HepG2 (cell line): Measurements from ENCODE around the gene ADGRV1. TPM values are rescaled to one million over a fixed set of nuclear protein-coding genes. Genes with fewer than 3 reads are reported as not detected.
A peak's percentile ranks its signal among the peaks of the same experiment; 100 is the strongest.

Experiments
- ATAC-seq: fragments of 200-7000 bp; cut with Tn5 transposase; 3 replicates; pipeline ENCODE4 v1.9.1; 2020; ENCODE audit warnings: mild to moderate bottlenecking, moderate library complexity
- BruUV-seq: library from RNA; stranded (reverse); fragments of 400-500 nt; replicated peaks from 2 replicates; lab custom pipeline; 2021; lab: Mats Ljungman, UMichigan
- CTCF ChIA-PET: fragments of 300-600 bp; formaldehyde crosslinking; extraction: SDS; loops from one replicate; lab custom pipeline; 2021; ENCODE audit warnings: low total read pairs, inconsistent platforms, low intra/inter-chr PET ratio; lab: Yijun Ruan, JAX
- POLR2A ChIA-PET: fragments of 350-600 bp; sonication (Branson Sonifier 250); formaldehyde crosslinking; loops from one replicate; lab custom pipeline; 2020; ENCODE audit warnings: antibody characterized with exemption, inconsistent platforms; lab: Yijun Ruan, JAX
- DNase-seq: peaks from one replicate; pipeline ENCODE4 v3.0.0-alpha.2; 2015; ENCODE audit warnings: low spot score
- FAIRE-seq: peaks from 3 replicates; lab custom pipeline; 2011; peaks lifted over from hg19 to GRCh38; lab: Jason Lieb, UNC
- H2AFZ ChIP-seq: one replicate; pipeline ENCODE4 v1.6.1; 2011; ENCODE audit warnings: low read length, inconsistent platforms
- H3K27ac ChIP-seq: fragments of 300-600 bp; 3 replicates; pipeline ENCODE4 v1.8.0; 2011; ENCODE audit warnings: mixed run types, mild to moderate bottlenecking, mixed read lengths, low read length, inconsistent platforms; ENCODE audit not compliant: insufficient read depth; ENCODE audit errors: extremely low read length
- H3K27me3 ChIP-seq, 2 experiments: fragments of 200-600 bp in 1 of 2; 2 replicates in 1 of 2; 3 replicates in 1 of 2; pipeline versions ENCODE4 v1.6.0 to v1.8.0; 2011; ENCODE audit warnings: low read length in 2 of 2, mild to moderate bottlenecking in 2 of 2, moderate library complexity in 2 of 2, inconsistent platforms in 1 of 2; ENCODE audit not compliant: insufficient read depth in 2 of 2, control insufficient read depth in 1 of 2
- H3K36me3 ChIP-seq, 2 experiments: fragments of 200-600 bp in 1 of 2; replicated peaks in 1 of 2; 2 replicates in 1 of 2; 3 replicates in 1 of 2; pipeline versions ENCODE4 v1.5.1 to v1.8.0; 2011; ENCODE audit warnings: low read length in 2 of 2, inconsistent platforms in 1 of 2; ENCODE audit not compliant: insufficient read depth in 2 of 2, control insufficient read depth in 1 of 2
- H3K4me1 ChIP-seq: 2 replicates; pipeline ENCODE4 v1.5.1; 2012; ENCODE audit warnings: low read length, inconsistent platforms; ENCODE audit not compliant: insufficient read depth
- H3K4me2 ChIP-seq: 2 replicates; pipeline ENCODE4 v1.6.0; 2011; ENCODE audit warnings: low read depth, low read length, inconsistent platforms
- H3K4me3 ChIP-seq, 3 experiments: fragments of 200-600 bp in 1 of 3; sonication (generic), shearing (Covaris generic) in 1 of 3; replicated peaks in 1 of 3; 2 replicates each; pipeline ENCODE4 v1.5.1; 2011 to 2016; ENCODE audit warnings: low read length in 3 of 3, inconsistent platforms in 2 of 3, low read depth in 2 of 3, mild to moderate bottlenecking in 2 of 3, control low read depth in 1 of 3, mixed read lengths in 1 of 3; ENCODE audit not compliant: insufficient read depth in 1 of 3
- H3K79me2 ChIP-seq: one replicate; pipeline ENCODE4 v1.6.1; 2011; ENCODE audit warnings: low read length, inconsistent platforms; ENCODE audit not compliant: insufficient read depth
- H3K9ac ChIP-seq: 2 replicates; pipeline ENCODE4 v1.6.0; 2011; ENCODE audit warnings: mild to moderate bottlenecking, low read depth, low read length, inconsistent platforms; ENCODE audit not compliant: insufficient read depth
- H3K9me3 ChIP-seq: 2 replicates; pipeline ENCODE4 v1.5.1; 2012; ENCODE audit warnings: mild to moderate bottlenecking, low read length
- H4K20me1 ChIP-seq: 2 replicates; pipeline ENCODE4 v1.6.0; 2011; ENCODE audit warnings: inconsistent platforms, mild to moderate bottlenecking, low read length, moderate library complexity; ENCODE audit not compliant: insufficient read depth
- EHMT2 ChIP-seq: fragments of 200-600 bp; sonication (generic); IDR thresholded peaks from 2 replicates; pipeline ENCODE4 v1.7.0; 2017; ENCODE audit warnings: antibody characterized with exemption, low read depth, low read length, borderline replicate concordance
- ELF3 ChIP-seq: IDR thresholded peaks from 2 replicates; pipeline ENCODE4 v1.6.1; 2016; ENCODE audit warnings: missing genetic modification reagents, missing compliant biosample characterization
- FOXA1 ChIP-seq, 2 experiments: fragments of 450-650 bp in 1 of 2; sonication (generic) in 1 of 2; formaldehyde crosslinking in 1 of 2; IDR thresholded peaks; 2 replicates each; pipeline versions ENCODE4 v1.4.0 to v1.6.1; 2016 to 2020; ENCODE audit warnings: missing genetic modification reagents in 1 of 2
- FOXP1 ChIP-seq, 2 experiments: fragments of 450-650 bp in 1 of 2; IDR thresholded peaks; 2 replicates each; pipeline ENCODE4 v1.6.1; 2017 to 2018; ENCODE audit warnings: antibody characterized with exemption in 1 of 2
- GATA4 ChIP-seq: sonication (generic); IDR thresholded peaks from 2 replicates; pipeline ENCODE4 v1.6.1; 2016; ENCODE audit warnings: antibody characterized with exemption, low read depth, borderline replicate concordance
- GFI1 ChIP-seq: sonication (generic); formaldehyde crosslinking; IDR thresholded peaks from 2 replicates; pipeline ENCODE4 v1.5.0; 2020; ENCODE audit warnings: missing genetic modification reagents, mild to moderate bottlenecking, borderline replicate concordance
- NCOA2 ChIP-seq: sonication (generic); formaldehyde crosslinking; IDR thresholded peaks from 2 replicates; pipeline ENCODE4 v1.8.0; 2022; ENCODE audit warnings: inconsistent platforms
- NFKB2 ChIP-seq: sonication (generic); formaldehyde crosslinking; IDR thresholded peaks from 2 replicates; pipeline ENCODE4 v1.4.0; 2020; ENCODE audit warnings: missing genetic modification reagents, borderline replicate concordance
- RARA ChIP-seq: IDR thresholded peaks from 2 replicates; pipeline ENCODE4 v1.6.1; 2016; ENCODE audit warnings: missing genetic modification reagents, missing compliant biosample characterization
- RBM39 ChIP-seq: fragments of 200-400 bp; formaldehyde crosslinking; IDR thresholded peaks from one replicate; pipeline ENCODE4 v1.6.1; 2018; ENCODE audit warnings: antibody characterized with exemption, mild to moderate bottlenecking, low read depth, low read length; ENCODE audit not compliant: poor library complexity, severe bottlenecking
- SOX13 ChIP-seq, 3 experiments: fragments of 450-650 bp in 1 of 3; sonication (generic) in 1 of 3; formaldehyde crosslinking in 1 of 3; IDR thresholded peaks in 2 of 3; conservative IDR thresholded peaks in 1 of 3; 2 replicates each; pipeline versions ENCODE4 v1.5.0 to v1.6.1; 2016 to 2020; ENCODE audit warnings: antibody characterized with exemption in 1 of 3, mild to moderate bottlenecking in 1 of 3, missing compliant biosample characterization in 1 of 3, missing genetic modification reagents in 1 of 3, moderate library complexity in 1 of 3
- ZNF788 ChIP-seq: sonication (generic); formaldehyde crosslinking; IDR thresholded peaks from 2 replicates; pipeline ENCODE4 v1.5.0; 2020; ENCODE audit warnings: mild to moderate bottlenecking, missing genetic modification reagents, borderline replicate concordance
- WGBS: methylation state at CpG from one replicate; pipeline ENCODE4 v1.1.6; 2017; ENCODE audit warnings: low lambda C conversion rate; 5-methylcytosine and 5-hydroxymethylcytosine counted together
- in situ Hi-C: cut with HindIII; loops from 2 replicates; pipeline ENCODE4 v1.10.0; 2017; ENCODE audit warnings: low pct_unique_long_range_greater_than_20kb; ENCODE audit not compliant: extremely low pct_ligation_motif_present
- intact Hi-C: fragments of 100-400 bp; cut with micrococcal nuclease; formaldehyde crosslinking; loops from one replicate; pipeline ENCODE4 v1.10.0; 2022; ENCODE audit not compliant: unreplicated experiment
- polyA plus RNA-seq, 8 experiments: library from polyadenylated mRNA; depleted of rRNA in 3 of 8; stranded (reverse) in 7 of 8; unstranded in 1 of 8; fragments of >200 nt; fragmentation: Illumina TruSeq in 4 of 8; extraction: Trizol in 4 of 8; gene quantifications; 2 replicates each; pipeline versions ENCODE4 v1.2.1 to v1.2.3, GENCODE V29; 2011 to 2016; ENCODE audit warnings: low read depth in 4 of 8, missing spikeins in 1 of 8, mixed read lengths in 1 of 8; ENCODE audit not compliant: insufficient read depth in 1 of 8
- total RNA-seq, 5 experiments: library from RNA; depleted of rRNA; stranded (reverse); fragments of >200 nt; fragmentation: Illumina TruSeq; extraction: Trizol; gene quantifications; 2 replicates each; pipeline ENCODE4 v1.2.3, GENCODE V29; 2016; ENCODE audit warnings: low read depth in 1 of 5
- TF ChIP-seq, protein P1 (sequence below): IDR thresholded peaks from 2 replicates; pipeline ENCODE4 v1.6.1; 2012; ENCODE audit warnings: low read depth, low read length, improper control_type of control experiment
- TF ChIP-seq, protein P2 (sequence below): sonication (generic); formaldehyde crosslinking; IDR thresholded peaks from 2 replicates; pipeline ENCODE4 v1.8.0; 2022; ENCODE audit warnings: missing genetic modification reagents, mild to moderate bottlenecking, inconsistent platforms, borderline replicate concordance
- TF ChIP-seq, protein P3 (sequence below): sonication (generic); formaldehyde crosslinking; conservative IDR thresholded peaks from 2 replicates; pipeline ENCODE4 v1.4.0; 2020; ENCODE audit warnings: mild to moderate bottlenecking, missing genetic modification reagents, moderate library complexity

The ADGRV1 gene
- total and polyA plus RNA-seq, 2 of the 13 experiments (the other 11 are each of a cell fraction or from before 2014, with no cell fraction given) = 1.7 to 3.9 TPM

DNA sequence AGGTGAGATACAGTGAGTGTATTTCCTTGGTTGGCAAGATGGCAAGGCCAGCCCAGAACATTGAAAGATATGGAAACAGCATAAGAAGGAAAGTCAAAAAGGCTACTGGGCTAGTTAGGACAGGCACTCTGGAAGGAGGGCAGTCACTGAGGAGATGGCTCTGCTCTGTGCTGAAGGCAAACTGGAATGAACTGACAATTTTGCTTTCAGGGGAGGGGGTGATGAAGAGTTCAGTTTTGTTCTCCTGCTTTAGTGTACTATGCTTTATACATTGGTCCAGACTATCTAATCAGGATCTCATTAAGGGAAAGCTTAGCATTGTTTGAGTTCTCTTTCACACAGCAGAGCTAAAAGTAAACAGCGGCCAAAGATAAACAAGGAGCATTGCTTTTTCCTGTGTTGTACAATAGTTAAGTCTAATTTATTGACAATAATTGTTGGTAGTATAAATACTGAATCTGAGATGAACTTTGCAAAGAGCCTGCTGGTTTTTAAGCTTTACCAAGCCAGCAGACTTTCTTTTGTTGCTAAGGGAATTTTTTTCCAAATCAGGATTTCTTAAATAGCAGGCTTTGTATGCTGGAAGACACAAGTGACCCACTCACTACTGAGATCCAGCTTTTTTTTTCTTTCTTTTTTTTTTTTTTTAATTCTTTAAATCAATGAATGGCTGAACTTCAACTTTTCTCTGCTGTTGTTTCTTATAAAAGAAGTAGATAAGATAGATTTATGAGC lies 469.0 kb downstream of the ADGRV1 start:
- Histone ChIP-seq H3K27ac (peak overlapping the region; percentile 31), H3K4me3 (no peak overlapping the region; a peak in 2 of 6 replicates), H3K4me2 (peak overlapping the region; percentile 63), H3K36me3 (no peaks in the 10 kb centered on the region), H3K79me2 (no peaks in the 10 kb centered on the region), H2AFZ (no peak overlapping the region), H4K20me1 (no peaks in the 10 kb centered on the region), H3K27me3 (no peaks in the 10 kb centered on the region), H3K9me3 (no peaks in the 10 kb centered on the region), H3K4me1 (peaks cover 50% of the 10 kb centered on the region), H3K9ac (no peak overlapping the region)
- DNase-seq (peak; percentile 23), ATAC-seq (peak; percentile 77), FAIRE-seq (peak; percentile 58)
- intact Hi-C loops (loop anchor here (2.0 to 5.0 kb wide), 2 partner anchors 15 to 285 kb away; no protein-coding TSS in a partner anchor), in situ Hi-C loops (no loop called here)
- no TSS peak for BruUV-seq
- 8% methylated on average over 1 of the region's 1 CpG for WGBS
- CTCF ChIA-PET = no interaction called here
- POLR2A ChIA-PET = interaction anchor here (1.8 kb wide), 1 partner anchor 356 kb away, joined by 8 read pairs; the partner anchor contains the start of gene ARRDC3
- TF ChIP-seq RBM39 (no peak), ZNF788 (CRISPR knock-in tag) (no peak), EHMT2 (no peak), RARA (CRISPR knock-in tag) (peak; percentile 40), FOXA1 (IDR thresholded peaks at IDR 0.05) (peak; percentile 44; the same call in 1 of the 2 replicates), FOXA1 (CRISPR knock-in tag; IDR thresholded peaks at IDR 0.05) (peak; percentile 76), GATA4 (peak; percentile 64), SOX13 (IDR thresholded peaks at IDR 0.05) (no peak), SOX13 (CRISPR knock-in tag; conservative IDR thresholded peaks at IDR 0.05 in 1 of 2, IDR thresholded peaks at IDR 0.05 in 1 of 2) (peak in 1 of 2 experiments; percentile 89; a peak in 2 of 4 replicates), NCOA2 (CRISPR knock-in tag) (0 out of 2 replicates have a peak, but pooled peaks have one; percentile 24), FOXP1 (IDR thresholded peaks at IDR 0.05) (no peak), FOXP1 (CRISPR knock-in tag; IDR thresholded peaks at IDR 0.05) (peak; percentile 83), ELF3 (CRISPR knock-in tag) (peak; percentile 42; the same call in 1 of the 2 replicates), GFI1 (CRISPR knock-in tag) (peak; percentile 91), NFKB2 (no peak)
- TF ChIP-seq, protein P1, sequence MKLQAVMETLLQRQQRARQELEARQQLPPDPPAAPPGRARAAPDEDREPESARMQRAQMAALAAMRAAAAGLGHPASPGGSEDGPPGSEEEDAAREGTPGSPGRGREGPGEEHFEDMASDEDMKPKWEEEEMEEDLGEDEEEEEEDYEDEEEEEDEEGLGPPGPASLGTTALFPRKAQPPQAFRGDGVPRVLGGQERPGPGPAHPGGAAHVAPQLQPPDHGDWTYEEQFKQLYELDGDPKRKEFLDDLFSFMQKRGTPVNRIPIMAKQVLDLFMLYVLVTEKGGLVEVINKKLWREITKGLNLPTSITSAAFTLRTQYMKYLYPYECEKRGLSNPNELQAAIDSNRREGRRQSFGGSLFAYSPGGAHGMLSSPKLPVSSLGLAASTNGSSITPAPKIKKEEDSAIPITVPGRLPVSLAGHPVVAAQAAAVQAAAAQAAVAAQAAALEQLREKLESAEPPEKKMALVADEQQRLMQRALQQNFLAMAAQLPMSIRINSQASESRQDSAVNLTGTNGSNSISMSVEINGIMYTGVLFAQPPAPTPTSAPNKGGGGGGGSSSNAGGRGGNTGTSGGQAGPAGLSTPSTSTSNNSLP = peak; percentile 58; the same call in 1 of the 2 replicates
- TF ChIP-seq, protein P2, sequence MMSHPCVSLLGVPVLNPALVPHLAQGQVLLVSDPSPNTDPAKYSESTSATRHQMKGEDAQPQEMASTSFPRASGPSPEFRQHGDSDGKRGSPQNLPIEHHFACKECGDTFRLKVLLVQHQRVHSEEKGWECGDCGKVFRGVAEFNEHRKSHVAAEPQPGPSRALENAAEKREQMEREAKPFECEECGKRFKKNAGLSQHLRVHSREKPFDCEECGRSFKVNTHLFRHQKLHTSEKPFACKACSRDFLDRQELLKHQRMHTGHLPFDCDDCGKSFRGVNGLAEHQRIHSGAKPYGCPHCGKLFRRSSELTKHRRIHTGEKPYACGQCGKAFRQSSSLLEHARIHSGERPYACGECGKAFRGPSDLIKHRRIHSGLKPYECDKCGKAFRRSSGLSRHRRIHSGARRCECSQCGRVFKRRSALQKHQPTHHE (CRISPR knock-in tag) = no peak
- TF ChIP-seq, protein P3, sequence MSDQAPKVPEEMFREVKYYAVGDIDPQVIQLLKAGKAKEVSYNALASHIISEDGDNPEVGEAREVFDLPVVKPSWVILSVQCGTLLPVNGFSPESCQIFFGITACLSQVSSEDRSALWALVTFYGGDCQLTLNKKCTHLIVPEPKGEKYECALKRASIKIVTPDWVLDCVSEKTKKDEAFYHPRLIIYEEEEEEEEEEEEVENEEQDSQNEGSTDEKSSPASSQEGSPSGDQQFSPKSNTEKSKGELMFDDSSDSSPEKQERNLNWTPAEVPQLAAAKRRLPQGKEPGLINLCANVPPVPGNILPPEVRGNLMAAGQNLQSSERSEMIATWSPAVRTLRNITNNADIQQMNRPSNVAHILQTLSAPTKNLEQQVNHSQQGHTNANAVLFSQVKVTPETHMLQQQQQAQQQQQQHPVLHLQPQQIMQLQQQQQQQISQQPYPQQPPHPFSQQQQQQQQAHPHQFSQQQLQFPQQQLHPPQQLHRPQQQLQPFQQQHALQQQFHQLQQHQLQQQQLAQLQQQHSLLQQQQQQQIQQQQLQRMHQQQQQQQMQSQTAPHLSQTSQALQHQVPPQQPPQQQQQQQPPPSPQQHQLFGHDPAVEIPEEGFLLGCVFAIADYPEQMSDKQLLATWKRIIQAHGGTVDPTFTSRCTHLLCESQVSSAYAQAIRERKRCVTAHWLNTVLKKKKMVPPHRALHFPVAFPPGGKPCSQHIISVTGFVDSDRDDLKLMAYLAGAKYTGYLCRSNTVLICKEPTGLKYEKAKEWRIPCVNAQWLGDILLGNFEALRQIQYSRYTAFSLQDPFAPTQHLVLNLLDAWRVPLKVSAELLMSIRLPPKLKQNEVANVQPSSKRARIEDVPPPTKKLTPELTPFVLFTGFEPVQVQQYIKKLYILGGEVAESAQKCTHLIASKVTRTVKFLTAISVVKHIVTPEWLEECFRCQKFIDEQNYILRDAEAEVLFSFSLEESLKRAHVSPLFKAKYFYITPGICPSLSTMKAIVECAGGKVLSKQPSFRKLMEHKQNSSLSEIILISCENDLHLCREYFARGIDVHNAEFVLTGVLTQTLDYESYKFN (CRISPR knock-in tag) = peak; percentile 41
